IgD-negative memory B cell (primary cell): ENCODE data around the gene UBL4B. TPM values are rescaled to one million over a fixed set of nuclear protein-coding genes. Genes with fewer than 3 reads are reported as not detected.

Experiments
- H3K27ac Mint-ChIP-seq, 3 donors: one replicate each; pipeline ENCODE4 v1.8.0; 2020 to 2022; ENCODE audit warnings: mild to moderate bottlenecking in 3 of 3, mixed read lengths in 3 of 3, moderate library complexity in 1 of 3
- H3K27me3 Mint-ChIP-seq: one replicate; pipeline ENCODE4 v1.8.0; 2021; ENCODE audit warnings: mixed read lengths
- H3K36me3 Mint-ChIP-seq: one replicate; pipeline ENCODE4 v1.8.0; 2020; ENCODE audit warnings: mild to moderate bottlenecking, mixed read lengths
- H3K4me1 Mint-ChIP-seq, 3 donors: one replicate each; pipeline ENCODE4 v1.8.0; 2020 to 2022; ENCODE audit warnings: mixed read lengths in 3 of 3, mild to moderate bottlenecking in 1 of 3
- H3K4me3 Mint-ChIP-seq, 4 donors: one replicate each; pipeline ENCODE4 v1.8.0; 2020 to 2022; ENCODE audit warnings: mild to moderate bottlenecking in 4 of 4, mixed read lengths in 4 of 4, moderate library complexity in 3 of 4
- H3K9me3 Mint-ChIP-seq, 3 donors: one replicate each; pipeline ENCODE4 v1.8.0; 2020 to 2021; ENCODE audit warnings: mixed read lengths in 3 of 3, mild to moderate bottlenecking in 1 of 3
- polyA plus RNA-seq: library from polyadenylated mRNA; unstranded; fragments of 300-500 nt; fragmentation: Illumina TruSeq; gene quantifications from one replicate; pipeline ENCODE4 v1.2.3, GENCODE V29; 2021

Gene UBL4B
- polyA plus RNA-seq, 1 donor from 2014 or later: not detected

DNA sequence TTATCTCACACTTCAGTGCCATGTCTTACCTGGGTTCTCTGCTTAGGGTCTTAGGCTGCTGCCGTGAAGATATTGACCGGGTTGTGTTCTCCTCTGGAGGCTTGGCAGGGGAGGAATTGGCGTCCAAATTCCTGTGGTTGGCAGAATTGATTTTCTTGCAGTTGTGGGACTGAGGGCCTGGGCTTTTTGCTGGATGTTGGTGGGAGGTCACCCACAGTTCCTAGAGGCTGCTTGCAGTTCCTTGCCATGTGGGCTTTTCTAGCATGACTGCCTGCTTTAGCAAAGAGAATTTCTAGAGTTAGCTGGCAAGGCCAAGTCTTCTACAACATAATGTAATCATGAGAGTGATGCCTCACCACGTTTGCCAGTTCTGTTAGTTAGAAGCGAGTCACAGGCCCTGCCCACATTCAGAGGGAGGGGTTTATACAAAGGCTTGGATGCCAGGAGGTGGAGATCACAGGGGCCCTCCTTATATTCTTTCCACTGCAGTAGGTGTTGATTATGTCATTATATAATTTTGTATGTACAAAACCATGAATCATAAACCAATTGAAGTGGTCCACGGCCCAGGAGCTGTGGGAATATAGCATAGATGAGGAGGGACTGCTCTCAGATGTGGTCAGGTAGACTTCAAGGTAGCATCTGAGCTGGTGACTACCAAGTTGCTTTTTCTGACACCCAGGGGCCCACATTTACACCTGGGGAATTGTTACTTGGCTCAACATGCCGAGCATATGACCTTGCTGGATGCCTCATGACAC lies 6.6 kb downstream of the UBL4B start:
- Mint-ChIP-seq H3K27me3 (peaks cover 23% of the 10 kb centered on the region), H3K27ac (no peak overlapping the region), H3K9me3 (peaks cover 1 to 5% (median 5%) of the 10 kb centered on the region in 3 donors), H3K4me1 (peaks cover 0 to 3% (median 0%) of the 10 kb centered on the region in 3 donors), H3K36me3 (no peaks in the 10 kb centered on the region), H3K4me3 (peak overlapping the region in 1 of 4 donors; percentile 21)

DNA sequence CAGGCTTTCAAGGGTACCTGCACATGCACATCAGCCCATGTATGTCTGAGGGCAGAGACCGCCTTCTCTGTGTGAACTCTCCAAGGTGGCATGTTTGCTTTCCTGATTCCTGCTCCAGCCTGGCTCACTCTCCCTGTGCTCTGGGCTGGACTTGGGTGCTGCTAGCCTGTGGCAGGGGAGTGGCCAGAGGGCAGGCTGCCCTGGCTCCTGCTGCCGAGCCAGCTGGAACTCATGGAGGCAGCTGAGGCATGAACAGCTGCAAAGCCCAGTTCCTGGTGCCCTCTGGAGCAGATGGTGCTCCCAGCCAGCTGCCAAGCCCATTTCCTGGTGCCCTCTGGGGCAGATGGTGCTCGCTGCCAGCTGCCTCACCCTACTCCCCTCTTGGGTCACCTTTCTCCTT lies 7.6 kb downstream of the UBL4B start:
- H3K36me3 Mint-ChIP-seq: no peaks in the 10 kb centered on the region
- H3K27me3 Mint-ChIP-seq: peaks cover 23% of the 10 kb centered on the region
- H3K27ac Mint-ChIP-seq: peak overlapping the region in 1 of 3 donors; percentile 53
- peaks cover 0 to 3% (median 0%) of the 10 kb centered on the region in 3 donors for H3K4me1 Mint-ChIP-seq
- H3K4me3 Mint-ChIP-seq: no peak overlapping the region
- H3K9me3 Mint-ChIP-seq: peaks cover 3 to 11% (median 6%) of the 10 kb centered on the region in 3 donors

DNA sequence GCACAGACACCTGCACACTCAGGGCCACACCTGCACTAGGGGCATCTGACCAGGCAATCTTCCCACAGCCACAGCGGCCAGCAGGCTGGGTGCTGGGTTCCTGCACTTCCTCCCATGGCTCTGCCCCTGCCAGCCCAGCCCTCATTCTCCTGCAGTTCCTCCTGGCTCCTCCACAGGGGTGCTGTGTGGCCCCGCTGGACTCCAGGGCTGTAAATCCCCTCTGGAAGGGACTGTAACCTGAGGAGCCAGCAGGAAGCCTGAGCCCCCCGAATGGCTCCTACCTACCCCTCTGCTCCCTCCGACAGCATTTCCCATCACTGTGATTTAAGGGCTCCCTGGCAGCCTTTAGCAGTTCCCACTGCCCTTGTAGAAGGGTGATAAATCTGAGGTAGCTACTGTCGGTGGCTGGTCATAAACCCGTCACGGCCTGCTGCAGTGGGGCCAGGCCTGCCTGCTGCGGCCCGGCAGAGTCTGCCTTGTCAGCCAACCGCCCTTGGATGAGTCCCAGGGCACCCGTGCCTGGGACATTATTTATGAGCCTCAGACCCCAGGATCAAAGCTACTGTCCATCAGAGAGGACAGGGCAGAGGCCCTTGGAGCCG lies 8.8 kb downstream of the UBL4B start:
- Mint-ChIP-seq H3K36me3 (no peaks in the 10 kb centered on the region), H3K9me3 (peaks cover 5 to 14% (median 9%) of the 10 kb centered on the region in 3 donors), H3K27ac (no peak overlapping the region), H3K4me1 (peaks cover 0 to 3% (median 0%) of the 10 kb centered on the region in 3 donors), H3K4me3 (no peak overlapping the region), H3K27me3 (peaks cover 18% of the 10 kb centered on the region)

DNA sequence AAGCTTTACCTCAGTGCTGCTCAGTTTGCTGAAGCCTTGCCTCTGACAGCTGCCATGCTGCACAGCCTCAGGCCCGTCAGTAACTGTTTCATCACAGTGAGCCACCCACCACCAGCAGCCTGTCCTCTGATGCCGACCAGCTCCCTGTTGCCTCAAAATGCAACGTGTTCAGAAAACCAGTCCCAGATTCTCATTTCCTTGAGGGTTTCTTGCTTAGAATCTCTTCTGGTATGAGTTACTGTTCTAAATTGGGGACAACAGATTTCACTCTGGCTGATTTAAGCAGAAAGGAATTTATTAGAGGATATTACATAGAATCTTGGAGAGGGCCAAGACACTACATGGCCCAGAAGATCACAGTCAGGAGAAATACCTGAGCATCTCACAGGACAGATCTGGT lies 11.0 kb downstream of the UBL4B start:
- peak overlapping the region in 1 of 3 donors; percentile 14 for H3K27ac Mint-ChIP-seq
- H3K4me1 Mint-ChIP-seq: peaks cover 0 to 3% (median 0%) of the 10 kb centered on the region in 3 donors
- no peak overlapping the region for H3K4me3 Mint-ChIP-seq
- H3K9me3 Mint-ChIP-seq: peaks cover 7 to 14% (median 11%) of the 10 kb centered on the region in 3 donors
- peaks cover 4% of the 10 kb centered on the region for H3K27me3 Mint-ChIP-seq
- no peaks in the 10 kb centered on the region for H3K36me3 Mint-ChIP-seq

DNA sequence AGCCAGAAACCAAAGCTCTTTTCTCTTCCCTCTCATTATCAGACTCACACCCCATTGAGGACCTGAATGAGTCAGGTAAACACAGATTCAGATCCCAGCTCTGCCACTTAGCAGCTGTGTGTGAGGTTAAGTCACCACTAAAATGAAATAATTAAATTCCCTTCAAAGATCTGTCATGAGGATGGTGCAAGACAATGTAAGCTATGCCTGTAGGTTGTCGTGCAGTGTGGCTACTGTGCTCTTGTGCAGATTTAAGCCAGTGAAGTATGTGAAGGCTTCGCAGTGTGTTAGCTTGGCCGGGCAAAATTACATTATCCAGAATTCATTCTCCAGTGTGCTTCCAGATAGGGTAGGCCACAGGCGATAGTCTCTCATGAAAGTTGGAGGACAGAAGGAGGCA lies 13.6 kb downstream of the UBL4B start:
- peaks cover 7 to 14% (median 9%) of the 10 kb centered on the region in 3 donors for H3K9me3 Mint-ChIP-seq
- H3K4me1 Mint-ChIP-seq: no peaks in the 10 kb centered on the region
- H3K27ac Mint-ChIP-seq: no peak overlapping the region
- H3K4me3 Mint-ChIP-seq: no peak overlapping the region
- H3K27me3 Mint-ChIP-seq: peaks cover 26% of the 10 kb centered on the region
- H3K36me3 Mint-ChIP-seq: no peaks in the 10 kb centered on the region

DNA sequence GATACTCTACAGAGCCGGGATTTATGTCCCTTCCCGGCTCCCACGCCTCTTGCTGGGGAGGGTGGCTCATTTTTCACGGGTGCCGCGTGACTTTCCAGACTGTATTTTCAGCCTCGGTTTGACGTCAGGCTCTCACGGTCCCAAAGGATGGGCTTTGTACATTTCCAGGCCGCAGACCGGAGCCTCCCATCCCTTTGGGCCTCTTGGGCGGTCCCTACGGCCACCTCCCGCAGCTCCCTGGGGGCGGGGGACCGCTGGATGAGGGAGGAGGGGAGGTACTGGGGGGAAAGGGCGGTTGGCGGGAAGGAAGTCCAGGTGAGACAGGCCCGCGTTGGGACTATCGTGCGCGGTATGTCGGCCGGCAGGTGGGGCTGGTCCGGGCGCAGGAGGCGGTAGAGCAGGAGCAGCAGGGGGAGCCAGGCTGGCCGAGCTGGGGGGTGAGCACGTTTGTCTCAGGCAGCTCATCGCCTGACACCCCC lies 17.9 kb downstream of the UBL4B start:
- no peaks in the 10 kb centered on the region for H3K4me1 Mint-ChIP-seq
- H3K27ac Mint-ChIP-seq: no peak overlapping the region
- H3K27me3 Mint-ChIP-seq: peaks cover 40% of the 10 kb centered on the region
- no peak overlapping the region for H3K4me3 Mint-ChIP-seq
- peaks cover 0 to 4% (median 2%) of the 10 kb centered on the region in 3 donors for H3K9me3 Mint-ChIP-seq
- H3K36me3 Mint-ChIP-seq: no peaks in the 10 kb centered on the region

DNA sequence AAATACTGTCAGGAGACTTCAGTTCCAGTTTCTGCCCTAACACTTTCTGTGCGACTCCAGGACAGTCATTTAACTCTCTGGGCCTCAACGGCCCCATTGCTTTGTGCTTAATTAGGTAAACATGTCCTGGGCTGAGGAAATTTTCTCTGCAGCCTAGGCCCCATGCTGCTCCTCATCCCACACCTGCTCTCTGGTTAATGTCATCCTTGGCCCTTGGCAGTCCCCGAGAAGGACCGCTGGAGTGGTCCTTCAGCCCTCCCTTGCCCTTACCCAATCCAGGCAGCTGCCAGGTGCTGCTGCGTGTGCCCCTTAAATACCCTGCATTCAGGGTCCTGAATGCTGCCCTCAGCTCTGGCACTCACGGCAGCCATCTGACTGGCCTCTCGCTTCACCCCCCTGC lies 18.7 kb downstream of the UBL4B start:
- H3K4me1 Mint-ChIP-seq: no peaks in the 10 kb centered on the region
- H3K9me3 Mint-ChIP-seq: peaks cover 0 to 2% (median 1%) of the 10 kb centered on the region in 3 donors
- no peak overlapping the region for H3K27ac Mint-ChIP-seq
- peaks cover 44% of the 10 kb centered on the region for H3K27me3 Mint-ChIP-seq
- H3K4me3 Mint-ChIP-seq: peak overlapping the region in 1 of 4 donors; percentile 17
- H3K36me3 Mint-ChIP-seq: no peaks in the 10 kb centered on the region

DNA sequence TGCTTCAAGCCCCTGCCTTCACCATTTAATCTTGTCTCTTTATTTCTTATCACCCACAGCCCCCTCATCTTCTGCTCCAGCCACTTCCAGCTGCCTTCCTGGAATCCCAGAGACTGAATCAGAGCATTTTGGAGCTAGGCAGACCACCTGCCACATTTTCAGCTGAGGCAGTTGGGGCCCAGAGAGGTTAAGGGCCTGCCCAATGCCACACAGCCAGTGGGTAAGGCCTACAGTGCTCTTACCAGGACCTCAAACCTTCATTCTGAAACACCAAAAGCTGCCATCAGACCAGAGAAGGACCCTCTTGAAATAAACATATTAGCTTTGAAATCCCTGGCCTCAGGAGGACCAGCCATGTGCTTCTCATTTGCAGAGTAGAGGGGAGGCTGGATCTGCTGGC lies 20.4 kb downstream of the UBL4B start:
- Mint-ChIP-seq H3K4me3 (no peak overlapping the region), H3K36me3 (no peaks in the 10 kb centered on the region), H3K9me3 (no peaks in the 10 kb centered on the region), H3K4me1 (peaks cover 4 to 7% (median 6%) of the 10 kb centered on the region in 3 donors), H3K27ac (no peak overlapping the region), H3K27me3 (peaks cover 58% of the 10 kb centered on the region)

DNA sequence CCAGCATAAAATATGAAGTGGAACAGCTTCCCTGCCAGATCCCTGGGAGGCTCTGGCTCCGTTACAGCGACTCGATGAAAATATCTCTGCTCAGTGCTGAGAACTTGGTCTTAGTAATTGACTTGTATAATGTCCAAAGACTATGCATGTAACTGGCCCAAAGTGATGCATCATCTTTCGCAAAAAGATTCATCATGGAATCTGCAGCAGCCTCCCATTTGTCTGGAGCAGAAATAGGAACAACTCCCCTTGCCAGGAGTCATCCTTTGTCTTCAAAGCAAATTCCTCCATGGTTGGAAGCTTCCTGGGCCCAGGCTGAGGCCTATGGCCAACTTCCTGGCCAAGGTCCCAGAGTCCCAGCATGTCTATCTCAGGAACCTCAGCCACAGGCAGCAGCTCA lies 21.2 kb downstream of the UBL4B start:
- Mint-ChIP-seq H3K9me3 (no peaks in the 10 kb centered on the region), H3K4me3 (no peak overlapping the region), H3K36me3 (no peaks in the 10 kb centered on the region), H3K27me3 (peaks cover 54% of the 10 kb centered on the region), H3K4me1 (peaks cover 4 to 7% (median 6%) of the 10 kb centered on the region in 3 donors), H3K27ac (no peak overlapping the region)

DNA sequence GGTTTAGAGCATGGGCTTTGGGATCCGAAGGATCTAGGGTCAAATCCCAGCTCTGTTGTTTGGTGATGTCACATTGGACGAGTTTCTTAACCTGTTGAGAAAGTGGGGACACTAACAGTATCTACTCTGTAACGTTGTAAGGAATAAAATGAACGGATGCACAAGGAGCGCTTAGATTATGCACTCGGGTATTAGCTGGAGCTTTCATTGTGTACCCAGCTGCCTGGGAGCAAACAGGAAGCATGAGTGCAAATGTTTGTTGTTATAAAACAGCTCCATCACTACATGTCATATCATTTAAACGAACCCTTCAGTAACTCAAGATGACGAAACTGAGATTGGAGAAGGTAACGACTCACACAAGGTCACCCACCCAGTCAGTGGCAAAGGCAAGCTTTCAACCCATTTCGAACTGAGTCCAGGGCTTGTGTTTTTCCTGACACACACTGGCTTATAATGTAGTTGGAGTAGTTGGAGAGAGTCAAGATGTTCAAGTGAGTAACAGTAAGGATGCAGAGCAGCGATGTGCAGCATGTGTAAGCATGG lies 21.9 kb downstream of the UBL4B start:
- H3K36me3 Mint-ChIP-seq: no peaks in the 10 kb centered on the region
- H3K27me3 Mint-ChIP-seq: peaks cover 48% of the 10 kb centered on the region
- no peaks in the 10 kb centered on the region for H3K9me3 Mint-ChIP-seq
- H3K4me1 Mint-ChIP-seq: peaks cover 4 to 7% (median 6%) of the 10 kb centered on the region in 3 donors
- H3K27ac Mint-ChIP-seq: no peak overlapping the region
- no peak overlapping the region for H3K4me3 Mint-ChIP-seq

DNA sequence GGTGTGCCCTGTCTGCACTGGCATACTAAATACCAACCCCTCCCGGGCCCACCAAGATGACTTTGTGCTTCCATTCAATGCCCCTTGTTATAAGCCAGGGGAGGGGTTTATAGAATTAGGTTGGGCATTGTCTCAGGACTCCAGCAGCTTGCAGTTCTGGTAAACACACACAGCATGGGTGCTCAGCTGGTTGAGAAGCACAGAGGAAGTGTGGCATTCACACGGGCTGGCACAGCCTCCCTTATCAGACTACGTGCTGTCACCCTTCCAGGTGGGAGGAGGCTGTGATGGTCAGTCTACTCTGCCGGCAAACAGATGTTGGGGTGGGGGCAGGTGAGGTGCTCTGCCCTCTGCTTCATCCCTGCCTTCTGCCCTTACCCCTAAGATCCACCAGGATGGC lies 23.0 kb downstream of the UBL4B start:
- Mint-ChIP-seq H3K27ac (no peak overlapping the region), H3K4me1 (peaks cover 4 to 7% (median 6%) of the 10 kb centered on the region in 3 donors), H3K9me3 (peaks cover 0 to 3% (median 1%) of the 10 kb centered on the region in 3 donors), H3K36me3 (no peaks in the 10 kb centered on the region), H3K4me3 (no peak overlapping the region), H3K27me3 (peaks cover 42% of the 10 kb centered on the region)

DNA sequence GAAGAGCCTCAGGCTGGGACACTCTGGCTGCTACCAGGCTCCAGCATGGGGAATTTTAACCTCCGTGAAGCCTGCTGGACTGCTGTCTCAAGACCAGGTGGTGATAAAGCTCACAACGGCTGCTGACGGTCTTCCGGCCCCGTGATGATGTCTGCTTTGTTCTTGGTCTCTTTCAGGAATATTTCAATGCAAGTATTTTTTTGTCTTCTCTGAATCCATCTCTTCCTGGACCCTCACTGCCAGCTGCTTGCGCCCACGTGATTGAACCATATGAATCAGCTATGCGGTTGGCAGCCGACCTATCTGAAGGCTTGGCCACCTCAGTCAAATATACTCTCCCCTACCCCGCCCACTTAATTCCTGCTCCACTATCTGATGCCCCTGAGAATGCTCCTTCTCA lies 23.4 kb downstream of the UBL4B start:
- H3K9me3 Mint-ChIP-seq: peaks cover 0 to 3% (median 1%) of the 10 kb centered on the region in 3 donors
- H3K36me3 Mint-ChIP-seq: no peaks in the 10 kb centered on the region
- H3K27ac Mint-ChIP-seq: no peak overlapping the region
- H3K4me1 Mint-ChIP-seq: peaks cover 4 to 7% (median 6%) of the 10 kb centered on the region in 3 donors
- H3K4me3 Mint-ChIP-seq: no peak overlapping the region
- H3K27me3 Mint-ChIP-seq: peaks cover 39% of the 10 kb centered on the region

DNA sequence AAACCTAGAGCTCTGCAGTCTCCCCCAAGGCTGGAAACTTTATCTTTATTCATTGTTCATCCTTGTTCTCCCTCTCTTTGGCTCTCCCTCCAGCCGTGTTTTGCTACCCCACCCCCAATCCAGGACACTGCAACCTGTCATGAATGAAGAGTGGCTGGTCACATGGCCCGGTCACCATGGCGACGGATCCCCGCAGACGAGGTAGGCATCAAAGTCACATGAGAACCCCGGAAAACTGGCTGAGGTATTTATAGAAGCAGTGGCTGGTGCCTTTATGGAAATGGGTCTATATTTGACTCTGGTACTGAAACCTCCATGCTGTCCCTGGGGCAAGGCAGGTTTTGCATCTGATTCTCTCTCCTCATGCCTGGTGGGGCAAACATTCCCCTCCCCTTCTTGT lies 24.7 kb downstream of the UBL4B start:
- Mint-ChIP-seq H3K4me1 (peaks cover 4 to 7% (median 6%) of the 10 kb centered on the region in 3 donors), H3K4me3 (no peak overlapping the region), H3K27ac (no peak overlapping the region), H3K9me3 (peaks cover 0 to 3% (median 1%) of the 10 kb centered on the region in 3 donors), H3K27me3 (peaks cover 35% of the 10 kb centered on the region), H3K36me3 (no peaks in the 10 kb centered on the region)

DNA sequence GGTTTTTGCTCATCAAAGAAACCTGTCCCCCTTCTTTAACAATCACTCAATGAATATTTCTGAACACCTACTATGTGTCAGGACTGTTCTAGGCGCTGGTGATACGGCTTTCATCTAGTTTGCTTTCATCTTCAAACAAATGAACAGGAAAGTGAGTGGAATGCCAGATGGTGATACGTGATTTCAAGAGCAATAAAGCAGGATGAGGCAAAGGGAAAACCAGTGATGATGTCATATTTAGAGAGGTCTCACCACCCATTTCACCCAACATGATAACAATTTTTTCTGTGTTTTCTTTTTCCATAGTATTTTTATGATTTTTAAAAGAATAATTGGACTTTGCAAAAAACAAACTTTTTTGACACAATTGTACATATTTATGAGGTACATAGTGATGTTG lies 26.7 kb downstream of the UBL4B start:
- H3K4me1 Mint-ChIP-seq: peaks cover 4 to 7% (median 6%) of the 10 kb centered on the region in 3 donors
- H3K27me3 Mint-ChIP-seq: peaks cover 50% of the 10 kb centered on the region
- peaks cover 0 to 3% (median 1%) of the 10 kb centered on the region in 3 donors for H3K9me3 Mint-ChIP-seq
- no peak overlapping the region for H3K4me3 Mint-ChIP-seq
- no peaks in the 10 kb centered on the region for H3K36me3 Mint-ChIP-seq
- no peak overlapping the region for H3K27ac Mint-ChIP-seq

DNA sequence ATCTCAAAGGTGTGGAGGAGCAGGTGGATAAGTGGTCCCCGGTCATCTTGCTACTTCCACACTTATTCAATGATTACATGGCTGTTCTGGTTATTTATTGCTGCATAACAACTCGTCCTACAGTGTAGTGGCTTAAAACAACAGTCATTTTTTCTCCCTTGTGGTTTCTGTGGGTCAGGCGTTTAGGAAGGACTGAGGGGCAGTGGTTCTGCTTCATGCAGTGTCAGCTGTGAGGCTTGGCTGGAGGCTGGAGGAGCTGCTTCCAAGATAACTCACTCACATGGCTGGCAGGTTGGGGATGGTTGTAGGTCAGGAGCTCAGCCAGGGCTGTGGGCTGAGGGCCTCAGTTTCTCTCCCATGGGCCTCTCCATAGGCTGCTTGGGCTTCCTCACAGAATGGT lies 32.1 kb downstream of the UBL4B start:
- no peak overlapping the region for H3K27ac Mint-ChIP-seq
- peaks cover 0 to 9% (median 1%) of the 10 kb centered on the region in 3 donors for H3K9me3 Mint-ChIP-seq
- no peaks in the 10 kb centered on the region for H3K4me1 Mint-ChIP-seq
- peaks cover 32% of the 10 kb centered on the region for H3K27me3 Mint-ChIP-seq
- no peak overlapping the region for H3K4me3 Mint-ChIP-seq
- no peaks in the 10 kb centered on the region for H3K36me3 Mint-ChIP-seq
